GM12878 (cell line): ENCODE results near the gene PIWIL4. TPM values are rescaled to one million over a fixed set of nuclear protein-coding genes. Genes with fewer than 3 reads are reported as not detected.

Experiments used
- ATAC-seq: fragments of 200-7000 bp; cut with Tn5 transposase; 3 replicates; pipeline ENCODE4 v1.9.1; 2020; ENCODE audit warnings: mild to moderate bottlenecking, moderate library complexity
- BruUV-seq: library from RNA; stranded (reverse); fragments of 400-500 nt; replicated peaks from 2 replicates; lab custom pipeline; 2021; lab: Mats Ljungman, UMichigan
- CTCF ChIA-PET: fragments of 300-600 bp; sonication (Branson Sonifier 250); formaldehyde crosslinking; extraction: SDS; loops from one replicate; lab custom pipeline; 2021; ENCODE audit warnings: inconsistent platforms; lab: Yijun Ruan, JAX
- POLR2A ChIA-PET: fragments of 350-600 bp; formaldehyde crosslinking; extraction: SDS; loops from one replicate; lab custom pipeline; 2021; ENCODE audit warnings: inconsistent platforms; lab: Charles Lee
- RAD21 ChIA-PET: fragments of 300-600 bp; sonication (Branson Sonifier 250); formaldehyde crosslinking; loops from one replicate; lab custom pipeline; 2023; ENCODE audit warnings: antibody characterized with exemption; ENCODE audit not compliant: unreplicated experiment; lab: Charles Lee
- SMC1A ChIA-PET: fragments of 300-600 bp; sonication (Branson Sonifier 250); formaldehyde crosslinking; loops from one replicate; lab custom pipeline; 2023; ENCODE audit not compliant: unreplicated experiment, uncharacterized antibody; lab: Charles Lee
- DNase-seq: peaks from one replicate; pipeline ENCODE4 v3.0.0-alpha.2; 2011; ENCODE audit warnings: low read depth, low spot score
- FAIRE-seq: peaks from 3 replicates; lab custom pipeline; 2011; peaks lifted over from hg19 to GRCh38; lab: Jason Lieb, UNC
- H2AFZ ChIP-seq: 2 replicates; pipeline ENCODE4 v1.6.0; 2011; ENCODE audit warnings: low read depth, low read length, control low read depth; ENCODE audit not compliant: control insufficient read depth
- H3K27ac ChIP-seq: 2 replicates; pipeline ENCODE4 v1.5.1; 2011; ENCODE audit warnings: control low read depth; ENCODE audit not compliant: control insufficient read depth, insufficient read depth
- H3K27me3 ChIP-seq, 2 experiments: replicated peaks in 1 of 2; 2 replicates each; pipeline versions ENCODE4 v1.6.0 to v1.6.1; 2011; ENCODE audit warnings: low read length in 1 of 2; ENCODE audit not compliant: control insufficient read depth in 2 of 2, insufficient read depth in 2 of 2
- H3K36me3 ChIP-seq, 2 experiments: 2 replicates each; pipeline ENCODE4 v1.5.1; 2011; ENCODE audit warnings: low read length in 1 of 2; ENCODE audit not compliant: control insufficient read depth in 2 of 2, insufficient read depth in 2 of 2
- H3K4me1 ChIP-seq: 2 replicates; pipeline ENCODE4 v1.6.1; 2011; ENCODE audit warnings: mild to moderate bottlenecking, low read length, moderate library complexity, mixed read lengths; ENCODE audit not compliant: control insufficient read depth, insufficient read depth
- H3K4me2 ChIP-seq: 2 replicates; pipeline ENCODE4 v1.6.0; 2011; ENCODE audit warnings: control low read depth; ENCODE audit not compliant: control insufficient read depth, insufficient read depth
- H3K4me3 ChIP-seq: fragments of 200-600 bp; sonication (generic); 2 replicates; pipeline ENCODE4 v1.5.1; 2016
- H3K79me2 ChIP-seq: 2 replicates; pipeline ENCODE4 v1.6.0; 2011; ENCODE audit warnings: low read length; ENCODE audit not compliant: control insufficient read depth, insufficient read depth
- H3K9ac ChIP-seq: 2 replicates; pipeline ENCODE4 v1.8.0; 2011; ENCODE audit warnings: low read length, control low read depth, mixed read lengths; ENCODE audit not compliant: control insufficient read depth, insufficient read depth
- H3K9me3 ChIP-seq: replicated peaks from 3 replicates; pipeline ENCODE4 v1.5.1; 2011; ENCODE audit warnings: mild to moderate bottlenecking, low read length; ENCODE audit not compliant: control insufficient read depth, insufficient read depth
- H4K20me1 ChIP-seq: 2 replicates; pipeline ENCODE4 v1.6.0; 2011; ENCODE audit not compliant: control insufficient read depth, insufficient read depth
- BHLHE40 ChIP-seq, 2 experiments: fragments of 450-650 bp in 1 of 2; IDR thresholded peaks; 2 replicates each; pipeline ENCODE4 v1.6.1; 2011 to 2017; ENCODE audit warnings: low read depth in 2 of 2, borderline replicate concordance in 1 of 2, improper control_type of control experiment in 1 of 2, low read length in 1 of 2, mild to moderate bottlenecking in 1 of 2
- CHD2 ChIP-seq: IDR thresholded peaks from 2 replicates; pipeline ENCODE4 v1.6.1; 2011; ENCODE audit warnings: low read depth, low read length, improper control_type of control experiment, borderline replicate concordance
- EGR1 ChIP-seq, 2 experiments: IDR thresholded peaks; 1 replicate in 1 of 2; 2 replicates in 1 of 2; pipeline ENCODE4 v1.6.1; 2011 to 2012; ENCODE audit warnings: low read depth in 2 of 2, low read length in 2 of 2, borderline replicate concordance in 1 of 2, mild to moderate bottlenecking in 1 of 2, moderate library complexity in 1 of 2
- EP300 ChIP-seq, 2 experiments: fragments of 150-350 bp in 1 of 2; IDR thresholded peaks; 2 replicates each; pipeline ENCODE4 v1.6.1; 2011 to 2012; ENCODE audit warnings: low read depth in 2 of 2, low read length in 2 of 2, borderline replicate concordance in 1 of 2, improper control_type of control experiment in 1 of 2, inconsistent platforms in 1 of 2; ENCODE audit not compliant: control insufficient read depth in 1 of 2
- ETV6 ChIP-seq, 2 experiments: fragments of 450-650 bp in 1 of 2; IDR thresholded peaks in 1 of 2; conservative IDR thresholded peaks in 1 of 2; 2 replicates each; pipeline ENCODE4 v1.6.1; 2014; ENCODE audit warnings: antibody characterized with exemption in 1 of 2, borderline replicate concordance in 1 of 2, low read depth in 1 of 2, mild to moderate bottlenecking in 1 of 2, moderate library complexity in 1 of 2
- IKZF2 ChIP-seq, 2 experiments: fragments of 450-650 bp; IDR thresholded peaks; 2 replicates each; pipeline ENCODE4 v1.6.1; 2017; ENCODE audit warnings: mild to moderate bottlenecking in 2 of 2, moderate library complexity in 2 of 2
- IRF3 ChIP-seq: fragments of 450-650 bp; IDR thresholded peaks from 2 replicates; pipeline ENCODE4 v1.6.1; 2014; ENCODE audit warnings: mild to moderate bottlenecking
- NBN ChIP-seq: fragments of 450-650 bp; IDR thresholded peaks from 2 replicates; pipeline ENCODE4 v1.6.1; 2016
- NFIC ChIP-seq: IDR thresholded peaks from 2 replicates; pipeline ENCODE4 v1.6.1; 2012; ENCODE audit warnings: low read depth, mild to moderate bottlenecking, inconsistent platforms, low read length, moderate library complexity
- NR2F1 ChIP-seq: fragments of 450-650 bp; conservative IDR thresholded peaks from 2 replicates; pipeline ENCODE4 v1.6.1; 2017; ENCODE audit warnings: mild to moderate bottlenecking
- POLR2AphosphoS5 ChIP-seq: IDR thresholded peaks from 2 replicates; pipeline ENCODE4 v1.6.1; 2011; ENCODE audit warnings: mild to moderate bottlenecking, low read length, inconsistent platforms
- RB1 ChIP-seq: fragments of 450-650 bp; formaldehyde crosslinking; IDR thresholded peaks from 2 replicates; pipeline ENCODE4 v1.6.1; 2017; ENCODE audit warnings: mild to moderate bottlenecking, borderline replicate concordance
- SMAD1 ChIP-seq: fragments of 450-650 bp; IDR thresholded peaks from 2 replicates; pipeline ENCODE4 v1.6.1; 2018; ENCODE audit warnings: mild to moderate bottlenecking, low read depth; ENCODE audit not compliant: partially characterized antibody
- SP1 ChIP-seq: IDR thresholded peaks from one replicate; pipeline ENCODE4 v1.6.1; 2011; ENCODE audit warnings: low read depth, low read length
- ZBTB33 ChIP-seq: fragments of 450-650 bp; IDR thresholded peaks from 2 replicates; pipeline ENCODE4 v1.6.1; 2017; ENCODE audit warnings: mild to moderate bottlenecking
- WGBS: methylation state at CpG from one replicate; pipeline ENCODE4 v1.1.6; 2016; ENCODE audit warnings: low lambda C conversion rate; ENCODE audit not compliant: insufficient replicate concordance, insufficient coverage; ENCODE audit errors: missing lambda C conversion rate; 5-methylcytosine and 5-hydroxymethylcytosine counted together
- in situ Hi-C: fragments of 300-500 bp; cut with MboI; formaldehyde crosslinking; loops from 9 replicates; pipeline ENCODE4 v1.14.3; 2018; ENCODE audit warnings: mixed read lengths
- intact Hi-C: fragments of 100-400 bp; cut with micrococcal nuclease; formaldehyde crosslinking; loops from one replicate; pipeline ENCODE4 v1.14.2; 2022; ENCODE audit not compliant: unreplicated experiment
- polyA plus RNA-seq, 11 experiments: library from polyadenylated mRNA; depleted of rRNA in 4 of 11; unstranded in 6 of 11; stranded (reverse) in 5 of 11; fragments of >200 nt; fragmentation: Nextera tagmentation in 4 of 11; fragmentation: Illumina TruSeq in 1 of 11; extraction: Ambion mirVana in 4 of 11; extraction: Trizol in 1 of 11; gene quantifications; 1 replicate in 1 of 11; 2 replicates in 10 of 11; pipeline versions ENCODE4 v1.2.1 to v1.2.3, GENCODE V29; 2011 to 2016; ENCODE audit warnings: inconsistent platforms in 2 of 11, missing spikeins in 2 of 11, low read depth in 1 of 11
- total RNA-seq, 4 experiments: library from RNA; depleted of rRNA in 3 of 4; stranded (reverse); fragments of >200 nt in 3 of 4; fragmentation: Illumina TruSeq in 1 of 4; extraction: Trizol in 1 of 4; gene quantifications; 2 replicates each; pipeline versions ENCODE4 v1.2.1 to v1.2.3, GENCODE V29; 2013 to 2021
- TF ChIP-seq, protein P1 (sequence below): fragments of 450-650 bp; IDR thresholded peaks from 2 replicates; pipeline ENCODE4 v1.6.1; 2018; ENCODE audit warnings: borderline replicate concordance, mild to moderate bottlenecking; ENCODE audit not compliant: partially characterized antibody

PIWIL4 gene
- total and polyA plus RNA-seq, 10 of the 15 experiments (the other 5 are each of a cell fraction or from before 2014, with no cell fraction given), result 0.23 to 13.3 (median 0.47) TPM

- ATAC-seq (peak; percentile 71), DNase-seq (no peak), FAIRE-seq (no peak)
- Histone ChIP-seq H2AFZ (peak overlapping the region; percentile 51), H3K27me3 (no peaks in the 10 kb centered on the region), H3K27ac (peak overlapping the region; percentile 14), H3K4me2 (peak overlapping the region; percentile 84), H3K36me3 (no peaks in the 10 kb centered on the region), H4K20me1 (no peaks in the 10 kb centered on the region), H3K4me3 (peak overlapping the region; percentile 4; the same call in 1 of the 2 replicates), H3K9ac (no peak overlapping the region; the same call in 1 of the 2 replicates), H3K9me3 (no peaks in the 10 kb centered on the region; the same call in 2 of the 3 replicates), H3K79me2 (peaks cover 2% of the 10 kb centered on the region), H3K4me1 (peaks cover 22% of the 10 kb centered on the region)
- RAD21 ChIA-PET, result interaction anchor here (0.6 to 5.4 kb wide), 16 partner anchors 9 to 90 kb away, joined by 3 to 86 read pairs (median 4); partner anchors contain the start of gene FUT4
- no TSS peak for BruUV-seq
- intact Hi-C loops (loop anchor here (2.0 kb wide), 1 partner anchor 37 kb away; no protein-coding TSS in a partner anchor), in situ Hi-C loops (no loop called here)
- POLR2A ChIA-PET, result interaction anchor here (0.8 to 3.3 kb wide), 9 partner anchors 11 to 453 kb away, joined by 3 to 11 read pairs (median 4); partner anchors contain the start of genes FUT4 and PANX1
- SMC1A ChIA-PET, result interaction anchor here (0.7 to 13.6 kb wide), 14 partner anchors 11 to 311 kb away, joined by 3 to 145 read pairs (median 4); no protein-coding TSS in a partner anchor
- CTCF ChIA-PET, result interaction anchor here (0.7 to 10.7 kb wide), 11 partner anchors 8 to 397 kb away, joined by 3 to 100 read pairs (median 8); no protein-coding TSS in a partner anchor
- 0% methylated on average over 1 of the region's 1 CpG for WGBS
- TF ChIP-seq IKZF2 (IDR thresholded peaks at IDR 0.05) (peak; percentile 93 to 94), NBN (peak; percentile 84), SMAD1 (no peak), NR2F1 (0 out of 2 replicates have a peak, but pooled peaks have one; percentile 15), EP300 (IDR thresholded peaks at IDR 0.05; ENCODE audit: borderline replicate concordance in 1 of 2, control insufficient read depth in 1 of 2, low read depth in 2 of 2, low read length in 2 of 2) (peak; percentile 41 to 81; a peak in 3 of 4 replicates), CHD2 (0 out of 2 replicates have a peak, but pooled peaks have one; percentile 53), SP1 (peak; percentile 26), EGR1 (IDR thresholded peaks at IDR 0.05; ENCODE audit: borderline replicate concordance in 1 of 2, low read depth in 2 of 2, low read length in 2 of 2) (peak in 1 of 2 experiments; percentile 53; a peak in 1 of 3 replicates), ZBTB33 (no peak), RB1 (peak; percentile 47; the same call in 1 of the 2 replicates), BHLHE40 (IDR thresholded peaks at IDR 0.05; ENCODE audit: borderline replicate concordance in 1 of 2, low read depth in 2 of 2, low read length in 1 of 2) (peak in 1 of 2 experiments; percentile 29; a peak in 1 of 4 replicates), NFIC (0 out of 2 replicates have a peak, but pooled peaks have one; percentile 23), IRF3 (no peak), POLR2AphosphoS5 (peak; percentile 48; the same call in 1 of the 2 replicates), ETV6 (conservative IDR thresholded peaks at IDR 0.05 in 1 of 2, IDR thresholded peaks at IDR 0.05 in 1 of 2; ENCODE audit: borderline replicate concordance in 1 of 2, low read depth in 1 of 2) (no peak)
- TF ChIP-seq, protein P1, sequence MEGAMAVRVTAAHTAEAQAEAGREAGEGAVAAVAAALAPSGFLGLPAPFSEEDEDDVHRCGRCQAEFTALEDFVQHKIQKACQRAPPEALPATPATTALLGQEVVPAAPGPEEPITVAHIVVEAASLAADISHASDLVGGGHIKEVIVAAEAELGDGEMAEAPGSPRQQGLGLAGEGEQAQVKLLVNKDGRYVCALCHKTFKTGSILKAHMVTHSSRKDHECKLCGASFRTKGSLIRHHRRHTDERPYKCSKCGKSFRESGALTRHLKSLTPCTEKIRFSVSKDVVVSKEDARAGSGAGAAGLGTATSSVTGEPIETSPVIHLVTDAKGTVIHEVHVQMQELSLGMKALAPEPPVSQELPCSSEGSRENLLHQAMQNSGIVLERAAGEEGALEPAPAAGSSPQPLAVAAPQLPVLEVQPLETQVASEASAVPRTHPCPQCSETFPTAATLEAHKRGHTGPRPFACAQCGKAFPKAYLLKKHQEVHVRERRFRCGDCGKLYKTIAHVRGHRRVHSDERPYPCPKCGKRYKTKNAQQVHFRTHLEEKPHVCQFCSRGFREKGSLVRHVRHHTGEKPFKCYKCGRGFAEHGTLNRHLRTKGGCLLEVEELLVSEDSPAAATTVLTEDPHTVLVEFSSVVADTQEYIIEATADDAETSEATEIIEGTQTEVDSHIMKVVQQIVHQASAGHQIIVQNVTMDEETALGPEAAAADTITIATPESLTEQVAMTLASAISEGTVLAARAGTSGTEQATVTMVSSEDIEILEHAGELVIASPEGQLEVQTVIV, result no peak
Measured at GRCh38 chr11:94581926-94582325, 14.8 kb downstream of the PIWIL4 start.
